Stimulated activated CD8-positive, alpha-beta memory T cell treated with anti-CD3 and anti-CD28 coated beads, Interleukin-12 subunit alpha, Interleukin-12 subunit beta, amount 100 ng/mL, for 24 hours (primary cell): ENCODE measurements around the gene IGFBPL1.
"Not testable (repeated sequence)": the region's sequence is repeated elsewhere in the genome, so short reads cannot be mapped to it uniquely, and the experiment has no call there.

Experiments
- DNase-seq: peaks from one replicate; pipeline ENCODE4 v3.0.0-alpha.2; 2020; ENCODE audit errors: extremely low read depth

Gene IGFBPL1

DNA sequence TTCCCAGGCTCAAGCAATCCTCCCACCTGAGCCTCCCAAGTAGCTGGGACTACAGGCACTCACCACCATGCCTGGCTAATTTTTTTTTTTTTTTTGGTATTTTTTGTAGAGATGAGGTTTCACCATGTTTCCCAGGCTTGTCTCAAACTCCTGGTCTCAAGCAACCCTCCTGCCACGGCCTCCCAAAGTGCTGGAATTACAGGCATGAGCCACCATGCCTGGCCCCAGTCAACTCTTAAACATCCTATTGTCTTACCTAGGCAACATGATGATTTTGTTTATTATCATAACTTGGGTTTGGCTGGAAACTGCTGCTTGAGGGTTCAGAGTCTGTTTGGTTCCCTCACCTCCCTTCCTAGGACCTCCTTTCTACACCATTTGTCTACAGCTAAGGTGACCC, 25.1 kb downstream of the IGFBPL1 start:
- not testable (repeated sequence) for DNase-seq

DNA sequence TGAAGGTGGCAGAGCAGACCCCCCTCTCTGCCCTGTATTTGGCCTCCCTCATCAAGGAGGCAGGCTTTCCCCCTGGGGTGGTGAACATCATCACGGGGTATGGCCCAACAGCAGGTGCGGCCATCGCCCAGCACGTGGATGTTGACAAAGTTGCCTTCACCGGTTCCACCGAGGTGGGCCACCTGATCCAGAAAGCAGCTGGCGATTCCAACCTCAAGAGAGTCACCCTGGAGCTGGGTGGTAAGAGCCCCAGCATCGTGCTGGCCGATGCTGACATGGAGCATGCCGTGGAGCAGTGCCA, 27.9 kb downstream of the IGFBPL1 start:
- DNase-seq: no peak

DNA sequence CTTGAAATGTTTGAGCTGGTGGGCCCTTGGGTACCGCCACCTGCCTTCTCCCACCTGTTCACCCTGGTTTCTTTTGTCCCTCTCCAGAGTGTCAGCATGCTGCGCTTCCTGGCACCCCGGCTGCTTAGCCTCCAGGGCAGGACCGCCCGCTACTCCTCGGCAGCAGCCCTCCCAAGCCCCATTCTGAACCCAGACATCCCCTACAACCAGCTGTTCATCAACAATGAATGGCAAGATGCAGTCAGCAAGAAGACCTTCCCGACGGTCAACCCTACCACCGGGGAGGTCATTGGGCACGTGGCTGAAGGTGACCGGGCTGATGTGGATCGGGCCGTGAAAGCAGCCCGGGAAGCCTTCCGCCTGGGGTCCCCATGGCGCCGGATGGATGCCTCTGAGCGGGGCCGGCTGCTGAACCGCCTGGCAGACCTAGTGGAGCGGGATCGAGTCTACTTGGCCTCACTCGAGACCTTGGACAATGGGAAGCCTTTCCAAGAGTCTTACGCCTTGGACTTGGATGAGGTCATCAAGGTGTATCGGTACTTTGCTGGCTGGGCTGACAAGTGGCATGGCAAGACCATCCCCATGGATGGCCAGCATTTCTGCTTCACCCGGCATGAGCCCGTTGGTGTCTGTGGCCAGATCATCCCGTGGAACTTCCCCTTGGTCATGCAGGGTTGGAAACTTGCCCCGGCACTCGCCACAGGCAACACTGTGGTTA, 28.4 kb downstream of the IGFBPL1 start:
- no peak for DNase-seq

DNA sequence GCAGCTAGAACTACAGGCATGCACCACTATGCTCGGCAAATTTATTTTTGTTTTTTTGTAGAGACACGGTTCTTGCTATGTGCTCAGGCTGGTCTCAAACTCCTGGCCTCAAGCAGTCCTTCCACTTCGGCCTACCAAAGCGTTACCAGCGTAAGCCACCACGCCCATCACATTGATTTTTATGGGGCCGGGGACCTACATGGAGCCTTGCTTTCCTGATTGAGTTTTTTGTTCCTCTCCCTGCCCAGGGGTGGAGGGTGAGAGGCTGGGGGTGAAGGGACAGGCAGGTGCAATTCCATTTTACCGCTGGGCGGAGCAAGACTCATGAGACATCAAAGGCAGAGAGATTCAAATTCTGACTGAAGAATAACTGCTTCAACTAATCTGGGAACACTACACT, 29.8 kb downstream of the IGFBPL1 start:
- no peak for DNase-seq

DNA sequence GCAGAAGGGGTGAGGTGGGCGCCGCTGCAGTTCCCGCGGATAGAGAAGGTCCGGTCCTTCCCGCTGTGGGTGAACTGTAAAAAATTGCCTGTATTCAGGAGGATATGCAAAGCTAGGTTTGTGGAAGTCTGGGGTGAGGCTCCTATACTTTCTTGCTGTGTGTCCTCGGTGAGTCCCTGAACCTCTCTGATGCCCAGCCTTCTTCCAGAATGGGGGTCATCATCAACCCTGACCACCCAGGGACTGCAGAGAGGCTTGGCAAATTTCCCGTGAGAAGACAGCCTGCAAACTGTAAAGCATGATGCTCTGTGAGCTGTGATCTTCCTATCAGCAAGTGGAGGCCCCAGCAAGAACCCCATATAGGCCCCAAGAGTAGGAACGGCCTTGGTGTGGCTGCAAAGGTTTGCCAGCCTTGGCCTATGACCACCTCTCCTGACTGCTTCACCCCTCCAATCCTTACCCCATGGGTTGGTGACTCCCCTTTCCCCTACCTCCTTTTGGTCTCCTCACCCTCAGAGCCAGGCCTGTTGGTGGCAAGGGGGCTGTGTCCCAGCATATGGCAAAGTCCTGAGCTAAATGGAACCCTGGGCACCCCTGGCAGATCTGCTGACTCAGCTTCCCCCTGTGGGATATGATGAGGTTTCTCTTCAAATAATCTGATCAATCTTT, 31.0 kb downstream of the IGFBPL1 start:
- no peak for DNase-seq

DNA sequence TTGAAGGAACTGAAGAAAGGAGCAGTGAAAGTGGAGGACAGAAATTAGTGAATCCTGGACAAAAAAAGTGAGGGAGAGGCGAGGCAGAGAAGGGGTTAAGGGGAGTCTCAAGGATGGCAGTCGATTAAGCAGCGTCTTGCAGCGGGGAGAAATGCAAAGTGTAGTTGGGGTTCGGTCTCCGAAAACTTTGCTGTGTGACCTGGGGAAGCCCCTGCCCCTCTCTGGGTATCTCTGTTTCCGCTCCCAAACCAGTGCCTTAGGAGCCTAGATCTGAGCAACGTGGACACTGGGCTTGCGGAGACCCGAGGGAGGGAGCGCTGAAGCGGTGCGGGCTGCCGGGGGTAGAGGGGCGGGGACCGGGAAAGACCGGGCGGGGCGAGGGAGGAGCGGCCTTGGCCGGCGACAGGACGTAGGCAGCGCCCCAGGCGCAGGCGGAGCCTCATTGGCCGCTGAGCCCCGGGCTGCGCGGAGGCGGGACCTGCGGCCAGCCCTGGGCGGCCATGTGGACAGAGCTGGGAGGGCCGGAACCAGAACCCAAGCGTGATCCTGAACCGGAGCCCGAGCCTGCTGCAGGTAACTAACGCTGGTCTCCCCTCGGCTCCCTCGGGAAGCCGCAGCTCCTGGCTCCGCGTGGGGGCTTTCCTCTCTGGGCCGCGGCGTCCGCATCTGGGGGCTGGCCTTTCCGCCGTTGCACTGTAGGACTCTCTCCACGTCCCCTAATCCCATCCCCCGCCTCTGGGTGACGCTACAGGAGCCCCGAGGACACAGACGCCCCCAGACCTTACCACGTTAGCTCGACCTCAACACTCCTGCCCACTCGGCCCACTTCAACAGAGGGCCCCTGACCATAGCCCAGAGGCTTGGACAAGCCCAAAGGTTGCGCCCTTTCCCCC, 31.8 kb downstream of the IGFBPL1 start, which contains the start of gene ALDH1B1:
Gene ALDH1B1 (plus strand): TSS at position 468 of the 893 bp plus-strand sequence. CDS start 3,047 bp downstream, outside the sequence.
- DNase-seq: peak; percentile 45

DNA sequence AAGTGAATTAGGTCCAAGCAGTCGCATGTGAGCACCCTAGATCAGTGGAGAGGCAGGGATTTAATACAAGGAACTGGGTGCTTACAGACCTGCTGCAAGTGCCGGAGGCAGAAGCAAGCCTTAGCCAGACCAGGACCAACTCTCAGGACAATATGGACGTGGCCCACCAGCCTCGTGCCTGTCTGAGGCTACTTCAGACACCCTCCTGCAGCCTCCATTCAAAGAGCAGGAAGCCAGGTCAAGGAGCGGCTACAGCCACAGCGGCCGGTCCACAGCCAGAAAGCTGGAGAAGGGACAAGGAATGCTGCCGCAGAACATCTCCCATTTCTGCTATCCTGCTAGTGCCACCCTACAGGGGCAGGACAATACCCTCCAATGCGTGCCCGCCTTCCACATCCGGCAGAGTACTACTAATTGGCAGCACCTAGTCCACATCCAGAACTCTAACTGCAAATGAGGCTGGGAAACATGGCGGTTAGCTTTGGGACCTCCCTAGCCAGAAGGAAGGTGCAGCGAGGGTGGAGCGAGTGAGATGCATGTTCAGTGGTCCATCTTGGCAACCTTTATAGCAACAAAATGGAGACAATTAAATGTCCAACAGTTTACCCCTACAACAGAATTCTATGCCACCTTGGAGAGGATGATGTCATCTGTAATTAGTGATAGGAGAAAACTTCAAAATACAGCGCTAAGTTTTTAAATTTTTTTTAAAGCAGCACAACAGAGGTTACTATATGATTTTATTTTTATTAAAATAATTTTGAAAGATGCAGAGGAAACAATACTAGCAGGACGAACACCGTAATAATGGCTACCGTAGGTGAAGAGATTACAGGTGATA, 32.8 kb downstream of the IGFBPL1 start:
- no peak for DNase-seq

DNA sequence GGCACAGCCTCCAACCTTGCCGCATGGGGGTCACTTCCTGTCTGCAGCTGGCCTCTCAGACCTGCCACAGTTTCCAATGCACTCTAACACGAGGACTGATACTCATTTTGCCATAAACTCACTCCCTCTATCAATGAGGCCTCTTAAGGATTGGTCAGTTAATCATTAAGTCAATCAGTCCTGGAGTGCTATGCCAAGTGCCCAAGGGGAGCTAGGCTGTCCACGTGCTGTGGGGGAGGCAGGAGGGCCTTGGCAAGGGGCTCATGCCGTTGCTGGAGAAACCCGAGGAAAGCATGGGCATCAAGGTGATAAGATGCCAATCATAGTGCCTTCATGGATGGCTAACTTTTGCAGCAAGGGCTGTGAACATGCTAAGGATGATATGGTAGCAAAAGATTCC, 33.4 kb downstream of the IGFBPL1 start:
- DNase-seq: no peak

DNA sequence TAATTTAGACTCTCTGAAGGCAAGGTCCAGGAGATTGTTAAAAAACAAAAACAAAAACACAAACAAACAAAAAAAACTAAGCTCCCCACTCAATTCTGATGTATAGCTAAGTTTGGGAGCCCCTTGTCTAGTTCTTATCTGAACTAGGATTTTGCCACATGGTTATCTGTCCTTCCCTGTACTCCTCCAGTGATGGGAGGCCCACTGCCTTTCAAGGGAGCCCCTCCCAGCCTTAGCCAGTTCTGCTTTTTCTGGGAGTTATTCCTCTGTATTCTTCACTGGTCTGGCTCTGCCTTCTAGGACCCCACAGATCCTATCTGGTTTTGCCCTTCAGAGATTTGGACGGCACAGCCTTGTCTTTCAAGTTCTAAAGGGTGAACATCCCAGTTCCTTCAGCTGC, 33.8 kb downstream of the IGFBPL1 start:
- no peak for DNase-seq

DNA sequence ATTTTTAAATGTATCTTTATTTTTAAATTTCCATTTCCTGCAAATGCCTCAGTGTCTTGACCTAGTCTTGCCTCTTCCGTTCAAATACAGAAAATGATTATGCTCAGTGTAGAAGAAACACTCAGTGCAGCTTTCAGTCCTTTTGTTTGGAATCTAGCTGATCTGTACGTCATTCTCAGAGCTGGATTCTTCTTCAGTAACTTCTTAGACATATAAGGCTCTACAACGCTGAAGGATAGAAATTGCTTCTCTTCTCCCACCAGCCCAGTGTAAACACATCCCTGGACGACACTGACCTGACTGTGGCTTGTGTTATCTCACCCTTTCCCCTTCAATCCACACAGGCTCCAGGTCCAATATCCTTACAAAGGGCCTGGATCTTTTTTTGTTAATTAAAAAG, 34.9 kb downstream of the IGFBPL1 start:
- no peak for DNase-seq

DNA sequence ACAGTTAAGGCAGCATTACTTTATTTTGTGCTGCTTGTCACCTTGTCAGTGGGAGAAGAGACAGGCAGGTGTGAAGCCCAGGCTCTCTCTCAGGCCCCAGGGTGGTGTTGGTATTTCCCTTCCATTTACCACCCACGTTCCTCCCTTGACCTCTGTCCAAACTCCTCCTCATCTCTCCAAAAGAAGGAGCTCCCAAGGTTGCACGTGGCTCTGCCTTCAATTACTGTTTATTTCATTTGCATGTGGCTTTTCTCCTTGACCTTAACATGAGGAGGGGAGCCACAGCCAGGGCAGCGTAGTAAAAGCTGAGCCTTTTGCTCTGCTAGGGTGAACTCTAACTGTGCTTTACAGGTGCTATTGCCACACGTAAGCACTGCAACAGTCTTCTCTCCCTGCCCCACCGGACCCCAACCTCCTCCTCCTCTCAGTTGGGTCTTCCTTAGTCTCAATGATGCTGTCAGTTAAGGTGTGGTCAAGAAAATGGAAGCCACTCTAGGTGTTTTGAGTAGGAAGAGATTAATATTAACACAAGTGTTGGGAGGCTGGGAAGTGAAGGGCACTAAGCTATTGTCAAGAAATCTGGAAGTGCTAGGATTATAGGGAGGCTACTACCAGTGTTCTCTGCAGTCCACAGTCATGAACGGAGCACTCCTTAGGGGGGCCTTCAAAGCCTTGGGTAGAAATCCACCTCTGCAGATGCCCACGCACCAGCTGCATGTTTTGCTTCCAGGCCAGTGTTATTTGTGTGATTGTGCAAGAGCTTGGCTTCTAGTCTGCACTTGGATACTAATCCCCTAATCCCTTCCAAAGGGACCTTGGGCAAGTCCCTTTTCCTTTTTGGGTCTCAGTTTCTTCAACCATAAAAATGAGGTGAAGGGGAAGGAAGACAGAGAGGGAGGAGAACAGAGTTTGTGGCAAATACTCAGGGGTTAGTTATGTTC, 35.7 kb downstream of the IGFBPL1 start:
- no peak for DNase-seq

DNA sequence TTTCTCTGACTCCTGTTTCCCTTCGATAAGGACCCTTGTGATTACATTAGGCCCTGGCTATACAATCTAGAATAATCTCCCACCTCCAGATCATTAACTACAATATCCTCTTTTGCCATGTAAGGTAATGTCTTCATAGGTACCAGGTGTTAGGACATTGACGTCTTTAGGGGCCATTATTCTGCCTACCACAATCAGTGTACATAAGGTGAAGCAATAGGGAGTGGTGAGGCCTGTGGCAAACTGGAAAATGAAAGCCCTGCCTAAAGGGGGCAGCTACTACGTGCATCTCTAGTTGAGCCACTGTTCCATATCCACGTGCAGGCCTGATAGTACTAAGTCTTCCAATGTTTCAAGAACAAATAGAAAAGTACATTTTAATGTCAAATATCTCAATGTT, 36.5 kb downstream of the IGFBPL1 start:
- DNase-seq: no peak

DNA sequence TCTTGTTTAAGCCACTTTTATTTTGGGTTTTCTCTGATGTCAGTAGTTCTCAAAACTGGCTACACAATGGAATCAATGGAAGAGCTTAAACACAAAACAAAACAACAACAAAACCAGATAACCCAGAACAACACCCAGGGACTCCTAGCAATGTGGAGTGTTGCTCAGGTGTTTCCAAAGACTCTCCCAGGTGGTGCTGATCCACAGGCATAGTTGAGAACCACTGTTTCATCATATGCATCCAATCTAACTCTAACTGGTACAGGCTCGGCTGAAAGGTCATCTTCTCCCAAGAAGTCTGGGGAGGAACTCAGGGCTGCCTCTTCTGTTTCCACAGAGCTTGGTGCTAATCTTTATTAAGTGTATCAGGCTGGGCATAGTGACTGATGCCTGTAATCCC, 37.2 kb downstream of the IGFBPL1 start:
- DNase-seq: no peak

DNA sequence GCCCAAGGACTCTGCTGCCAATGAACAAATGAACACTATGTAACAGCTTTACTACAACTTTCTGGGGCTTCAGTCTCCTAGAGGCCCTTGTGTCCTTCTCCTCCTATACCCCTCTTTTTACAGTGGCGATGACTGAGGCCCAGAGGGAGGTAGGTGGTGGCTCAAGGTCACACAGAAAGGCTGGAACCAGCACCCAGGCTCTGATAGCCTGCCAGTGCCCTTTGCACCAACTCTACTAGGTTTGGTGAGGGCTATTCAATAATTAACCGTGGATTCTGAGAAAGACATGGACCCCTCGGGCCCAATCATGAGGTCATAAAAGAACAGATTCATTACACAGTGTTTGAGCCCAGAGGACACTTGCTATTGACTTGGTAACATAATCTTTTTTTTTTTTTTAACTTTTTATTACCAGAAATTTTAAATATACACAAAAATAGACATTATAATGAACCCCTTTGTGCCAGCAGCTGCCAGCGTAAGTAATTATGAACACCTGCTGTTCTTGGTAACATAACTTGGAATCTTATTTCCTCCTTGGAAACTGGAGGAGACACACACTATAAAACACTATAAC, 37.8 kb downstream of the IGFBPL1 start:
- no peak for DNase-seq

DNA sequence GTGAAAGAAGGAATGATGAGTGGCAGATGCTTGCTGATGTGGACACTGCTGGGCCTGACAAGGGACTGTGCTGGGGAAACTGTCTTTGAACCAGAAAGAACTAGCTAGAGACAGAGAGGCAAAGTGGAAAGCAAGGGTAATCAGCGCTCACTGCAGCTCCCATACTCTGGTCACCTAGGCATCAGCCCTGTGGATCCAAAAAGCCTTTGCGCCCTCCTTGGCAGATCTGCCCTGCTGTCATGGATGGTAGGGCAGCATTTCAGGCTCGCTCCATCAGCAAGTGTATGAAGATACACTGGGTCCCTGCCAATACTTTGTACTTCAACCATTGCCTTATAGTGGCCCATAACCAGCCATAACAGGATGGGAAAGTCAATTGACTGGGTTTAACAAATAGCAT, 38.4 kb downstream of the IGFBPL1 start:
- no peak for DNase-seq

DNA sequence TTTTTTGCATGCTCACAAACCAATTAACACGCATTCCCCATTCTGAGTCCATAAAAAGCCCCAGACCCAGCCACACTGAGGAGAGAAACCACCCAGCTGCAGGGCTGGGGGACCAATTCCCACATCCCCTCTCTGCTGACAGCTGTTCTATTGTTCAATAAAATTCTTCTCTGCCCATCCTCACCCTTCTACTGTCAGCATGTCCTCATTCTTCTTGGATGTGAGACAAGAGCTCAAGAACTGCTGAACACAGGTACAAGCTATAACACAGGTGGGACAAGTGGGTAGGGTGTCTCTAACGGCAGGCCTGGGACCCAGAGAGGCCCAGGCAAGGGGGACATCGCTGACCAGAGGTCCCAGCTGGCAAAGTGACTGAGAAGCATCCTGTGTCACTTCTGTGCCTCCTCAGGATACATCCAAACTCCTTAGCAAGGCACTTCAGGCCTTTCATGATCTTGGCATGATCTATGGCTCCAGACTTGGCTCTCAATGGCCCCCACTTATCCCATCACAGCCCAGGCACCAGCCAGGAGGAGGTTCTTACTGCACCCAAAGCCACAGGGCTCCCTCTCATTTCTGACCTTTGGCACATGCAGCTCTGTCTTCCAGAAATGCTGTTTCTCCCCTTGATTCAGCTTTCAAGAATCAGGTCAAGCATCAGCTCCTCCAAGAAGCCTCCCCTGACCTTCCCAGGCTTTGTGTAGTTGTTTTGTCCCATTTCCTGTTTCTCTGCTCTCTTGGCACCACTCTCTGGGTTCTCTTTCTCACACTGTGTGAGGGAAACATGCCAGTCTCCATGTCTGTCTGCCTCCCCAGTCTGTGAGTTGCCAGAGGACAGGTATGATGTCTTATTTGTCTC, 39.0 kb downstream of the IGFBPL1 start:
- DNase-seq: no peak

DNA sequence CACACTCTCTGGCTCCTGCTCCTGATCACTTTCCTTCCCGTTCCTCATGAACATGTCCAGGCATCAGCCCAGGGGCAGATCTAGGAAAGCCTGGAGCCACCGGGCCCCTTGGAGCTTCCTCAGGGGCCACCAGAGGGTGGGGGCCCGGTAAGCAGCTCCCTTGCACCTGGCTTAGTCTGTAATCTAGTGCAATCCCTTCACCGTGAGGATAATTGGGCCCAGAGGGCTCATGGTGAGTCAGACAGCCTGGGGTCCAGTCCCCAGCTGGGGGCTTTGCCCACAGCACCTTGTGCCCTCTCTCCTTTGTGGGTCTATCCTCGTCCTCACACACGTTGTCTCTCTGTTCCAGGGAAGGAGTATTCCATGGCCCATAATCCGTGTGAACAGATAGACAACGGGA, 42.1 kb downstream of the IGFBPL1 start:
- DNase-seq: no peak

DNA sequence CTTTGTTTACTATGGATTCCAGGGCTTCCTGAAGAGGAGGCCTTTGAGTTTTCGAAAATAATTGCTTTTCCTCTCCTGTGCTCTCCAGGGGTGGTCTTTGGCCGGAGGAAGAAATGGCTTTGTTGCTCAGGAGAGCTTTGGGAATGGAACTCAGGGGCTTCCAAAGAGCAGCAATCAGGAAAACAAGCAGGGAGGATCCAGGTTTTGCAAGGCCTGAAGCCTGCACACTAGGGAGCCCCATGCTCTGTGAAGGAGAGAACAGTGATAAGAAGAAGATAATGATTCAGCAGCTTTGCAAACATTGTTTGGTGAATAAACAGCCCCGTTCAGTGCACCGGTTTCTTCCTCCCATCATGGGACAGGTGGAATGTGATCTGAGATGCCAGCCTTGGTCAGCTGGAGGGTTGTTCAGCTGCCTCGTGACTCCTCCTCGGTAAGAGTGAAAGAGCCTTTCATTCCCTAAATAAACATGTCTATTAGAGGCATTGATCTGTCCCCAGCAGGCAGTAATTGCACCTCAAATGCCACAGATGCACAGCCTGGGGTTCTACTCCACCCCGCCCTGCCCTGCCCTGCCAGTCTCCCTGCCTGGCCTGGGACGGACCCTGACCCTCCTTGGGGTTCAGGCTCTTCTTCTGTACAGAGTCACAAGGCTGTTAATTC, 43.3 kb downstream of the IGFBPL1 start:
- no peak for DNase-seq
